MM.1S (cell line): ENCODE data around the gene KCNA3.

Experiments used
- DNase-seq: peaks from one replicate; pipeline ENCODE4 v3.0.0-alpha.2; 2015
- H2AFZ ChIP-seq: fragments of 300-600 bp; sonication (generic); 2 replicates; pipeline ENCODE4 v1.6.0; 2016; ENCODE audit warnings: antibody characterized with exemption, low read length
- H3F3A ChIP-seq: fragments of 300-600 bp; sonication (generic); 2 replicates; pipeline ENCODE4 v1.6.1; 2016; ENCODE audit warnings: mild to moderate bottlenecking, antibody characterized with exemption, low read length, moderate library complexity, mixed read lengths; ENCODE audit not compliant: insufficient read depth
- H3K27ac ChIP-seq: fragments of 300-600 bp; sonication (generic); 2 replicates; pipeline ENCODE4 v1.5.1; 2016; ENCODE audit warnings: mild to moderate bottlenecking, low read length
- H3K27me3 ChIP-seq: fragments of 300-600 bp; sonication (generic); replicated peaks from 2 replicates; pipeline ENCODE4 v1.6.0; 2016; ENCODE audit warnings: low read length; ENCODE audit not compliant: insufficient read depth
- H3K36me3 ChIP-seq: fragments of 300-600 bp; sonication (generic); replicated peaks from 2 replicates; pipeline ENCODE4 v1.6.1; 2016; ENCODE audit warnings: mild to moderate bottlenecking, low read length, mixed read lengths; ENCODE audit not compliant: insufficient read depth
- H3K4me1 ChIP-seq: fragments of 300-600 bp; sonication (generic); 2 replicates; pipeline ENCODE4 v1.6.1; 2016; ENCODE audit warnings: low read length, mixed read lengths
- H3K4me2 ChIP-seq: fragments of 300-600 bp; sonication (generic); 2 replicates; pipeline ENCODE4 v1.6.0; 2016; ENCODE audit warnings: low read depth, low read length
- H3K4me3 ChIP-seq: fragments of 300-600 bp; sonication (generic); 2 replicates; pipeline ENCODE4 v1.5.1; 2016; ENCODE audit warnings: low read length, mixed read lengths
- H3K79me2 ChIP-seq: fragments of 300-600 bp; sonication (generic); 2 replicates; pipeline ENCODE4 v1.6.1; 2016; ENCODE audit warnings: mixed run types, low read length, mixed read lengths
- H3K9ac ChIP-seq: fragments of 300-600 bp; sonication (generic); 2 replicates; pipeline ENCODE4 v1.6.1; 2016; ENCODE audit warnings: low read length, mixed read lengths
- H3K9me2 ChIP-seq: fragments of 300-600 bp; sonication (generic); replicated peaks from 2 replicates; pipeline ENCODE4 v1.6.1; 2016; ENCODE audit warnings: mild to moderate bottlenecking, low read length, mixed read lengths; ENCODE audit not compliant: insufficient read depth
- H3K9me3 ChIP-seq: fragments of 300-600 bp; sonication (generic); replicated peaks from 2 replicates; pipeline ENCODE4 v1.6.1; 2016; ENCODE audit warnings: mild to moderate bottlenecking, low read length, mixed read lengths; ENCODE audit not compliant: insufficient read depth
- H4K20me1 ChIP-seq: fragments of 300-600 bp; sonication (generic); 2 replicates; pipeline ENCODE4 v1.6.1; 2016; ENCODE audit warnings: mild to moderate bottlenecking, low read length, moderate library complexity, mixed read lengths; ENCODE audit not compliant: insufficient read depth
- CTCF ChIP-seq: fragments of 300-600 bp; sonication (generic); IDR thresholded peaks from 2 replicates; pipeline ENCODE4 v1.5.1; 2016; ENCODE audit warnings: antibody characterized with exemption, low read length, mixed read lengths
- EZH2 ChIP-seq: fragments of 300-600 bp; sonication (generic); optimal IDR thresholded peaks from 2 replicates; pipeline ENCODE3; 2017; ENCODE audit warnings: low read depth, mild to moderate bottlenecking, antibody characterized with exemption, low read length, mixed read lengths
- EZH2phosphoT487 ChIP-seq: fragments of 300-600 bp; sonication (generic); IDR thresholded peaks from 2 replicates; pipeline ENCODE4 v1.6.1; 2018; ENCODE audit warnings: antibody characterized with exemption, low read length

The KCNA3 gene

GRCh38 chr1:110697606-110698005 lies 22.9 kb upstream of the KCNA3 start:
- no peaks in the 10 kb centered on the region for H3K9me3 ChIP-seq
- H2AFZ ChIP-seq, result no peak overlapping the region
- no peaks in the 10 kb centered on the region for H3K36me3 ChIP-seq
- no peak overlapping the region for H3K27ac ChIP-seq
- TF ChIP-seq EZH2 (no peak), EZH2phosphoT487 (no peak), CTCF (no peak)
- no peaks in the 10 kb centered on the region for H3K9me2 ChIP-seq
- DNase-seq, result no peak
- no peaks in the 10 kb centered on the region for H3K4me1 ChIP-seq
- H3F3A ChIP-seq, result no peaks in the 10 kb centered on the region
- no peak overlapping the region for H3K4me3 ChIP-seq
- H3K9ac ChIP-seq, result no peak overlapping the region
- H4K20me1 ChIP-seq, result no peaks in the 10 kb centered on the region
- H3K79me2 ChIP-seq, result no peaks in the 10 kb centered on the region
- H3K27me3 ChIP-seq, result no peaks in the 10 kb centered on the region
- no peak overlapping the region for H3K4me2 ChIP-seq

- Histone ChIP-seq H3K36me3 (no peaks in the 10 kb centered on the region), H3K27ac (no peak overlapping the region), H2AFZ (no peak overlapping the region), H3K79me2 (no peaks in the 10 kb centered on the region), H3K27me3 (no peaks in the 10 kb centered on the region), H3F3A (no peaks in the 10 kb centered on the region), H3K9me3 (no peaks in the 10 kb centered on the region), H3K4me1 (no peaks in the 10 kb centered on the region), H3K9me2 (no peaks in the 10 kb centered on the region), H4K20me1 (no peaks in the 10 kb centered on the region), H3K4me3 (no peak overlapping the region), H3K9ac (no peak overlapping the region), H3K4me2 (no peak overlapping the region)
- TF ChIP-seq EZH2phosphoT487, result no peak
- no peak for TF ChIP-seq CTCF
- no peak for TF ChIP-seq EZH2
- DNase-seq, result no peak
Measured at GRCh38 chr1:110696818-110697217, 22.1 kb upstream of the KCNA3 start.

GRCh38 chr1:110690709-110691365 lies 16.1 kb upstream of the KCNA3 start:
- DNase-seq, result no peak
- H3K4me1 ChIP-seq, result no peaks in the 10 kb centered on the region
- no peaks in the 10 kb centered on the region for H3K79me2 ChIP-seq
- no peaks in the 10 kb centered on the region for H3K9me2 ChIP-seq
- H3K27me3 ChIP-seq, result no peaks in the 10 kb centered on the region
- H3K9me3 ChIP-seq, result no peaks in the 10 kb centered on the region
- TF ChIP-seq EZH2 (no peak), EZH2phosphoT487 (no peak), CTCF (no peak)
- no peak overlapping the region for H3K27ac ChIP-seq
- H3K9ac ChIP-seq, result no peak overlapping the region
- no peaks in the 10 kb centered on the region for H3K36me3 ChIP-seq
- no peak overlapping the region for H2AFZ ChIP-seq
- no peaks in the 10 kb centered on the region for H3F3A ChIP-seq
- no peaks in the 10 kb centered on the region for H4K20me1 ChIP-seq
- H3K4me3 ChIP-seq, result no peak overlapping the region
- H3K4me2 ChIP-seq, result no peak overlapping the region
